Upper lobe of left lung (tissue), 6 donors: ENCODE data around the gene DPP9. TPM values are rescaled to one million over a fixed set of nuclear protein-coding genes. Genes with fewer than 3 reads are reported as not detected.
A peak's percentile ranks its signal among the peaks of the same experiment; 100 is the strongest.

Source experiments
- ATAC-seq, 2 donors: fragments of 200-7000 bp; cut with Tn5 transposase; one replicate each; pipeline ENCODE4 v1.9.1; 2022; ENCODE audit warnings: mild to moderate bottlenecking in 2 of 2, moderate library complexity in 2 of 2; ENCODE audit not compliant: low FRiP score in 2 of 2
- DNase-seq, 2 donors: peaks; one replicate each; pipeline ENCODE4 v3.0.0-alpha.2; 2019 to 2020
- H3K27ac ChIP-seq, 4 donors: fragments of 200-600 bp; sonication (generic); one replicate each; pipeline ENCODE4 v1.5.1; 2016 to 2019
- H3K27me3 ChIP-seq, 4 donors: fragments of 200-600 bp; sonication (generic); one replicate each; pipeline ENCODE4 v1.5.1; 2017 to 2019
- H3K36me3 ChIP-seq, 4 donors: fragments of 200-600 bp; sonication (generic); one replicate each; pipeline ENCODE4 v1.5.1; 2016 to 2019
- H3K4me1 ChIP-seq, 4 donors: fragments of 200-600 bp; sonication (generic); one replicate each; pipeline ENCODE4 v1.5.1; 2018 to 2019
- H3K4me3 ChIP-seq, 4 donors: fragments of 200-600 bp; sonication (generic); one replicate each; pipeline ENCODE4 v1.5.1; 2017 to 2019; ENCODE audit warnings: mild to moderate bottlenecking in 2 of 4, moderate library complexity in 1 of 4
- H3K9me3 ChIP-seq, 4 donors: fragments of 200-600 bp; sonication (generic); one replicate each; pipeline ENCODE4 v1.5.1; 2018 to 2019
- CTCF ChIP-seq, 6 experiments: fragments of 450-650 bp in 4 of 6; fragments of 200-600 bp in 2 of 6; sonication (generic) in 2 of 6; IDR thresholded peaks; one replicate each; pipeline ENCODE4 v1.5.1; 2016 to 2019; ENCODE audit warnings: antibody characterized with exemption in 6 of 6
- EP300 ChIP-seq, 4 donors: sonication (generic); formaldehyde crosslinking; IDR thresholded peaks; one replicate each; pipeline ENCODE4 v1.5.1; 2017; ENCODE audit warnings: antibody characterized with exemption in 4 of 4, control low read depth in 2 of 4
- POLR2A ChIP-seq, 4 donors: fragments of 450-650 bp; IDR thresholded peaks; one replicate each; pipeline ENCODE4 v1.5.1; 2016 to 2017; ENCODE audit warnings: antibody characterized with exemption in 4 of 4, mild to moderate bottlenecking in 2 of 4
- POLR2AphosphoS5 ChIP-seq, 2 donors: sonication (generic); formaldehyde crosslinking; IDR thresholded peaks; one replicate each; pipeline ENCODE4 v1.5.1; 2017; ENCODE audit warnings: antibody characterized with exemption in 2 of 2
- WGBS, 2 donors: methylation state at CpG; one replicate each; pipeline ENCODE4 v1.1.5; 2017 to 2018; 5-methylcytosine and 5-hydroxymethylcytosine counted together
- total RNA-seq, 6 donors: library from RNA; depleted of rRNA in 4 of 6; stranded (reverse); fragments of >200 nt in 4 of 6; gene quantifications; one replicate each; pipeline versions ENCODE4 v1.1.0 to v1.2.1, GENCODE V29; 2016 to 2021
- donor health status: DM: no; HTN: no; CAD: no; lungs with moderate emphysema.
- donor health status: DM: no; HTN: yes; CAD: no; lungs with severe emphysema.

The DPP9 gene
- total RNA-seq, 6 donors from 2014 or later: 55.1 to 255 (median 89.0) TPM

- TF ChIP-seq POLR2AphosphoS5 (IDR thresholded peaks at IDR 0.05) (no peak), POLR2A (IDR thresholded peaks at IDR 0.05) (no peak), CTCF (IDR thresholded peaks at IDR 0.05) (no peak), EP300 (IDR thresholded peaks at IDR 0.05) (no peak)
- no peaks in the 10 kb centered on the region for H3K27me3 ChIP-seq
- WGBS, 2 donors: 83 to 90% methylated on average over 10 to 26 of the region's 27 CpGs
- peaks cover 0 to 8% (median 0%) of the 10 kb centered on the region in 4 donors for H3K4me1 ChIP-seq
- no peak for DNase-seq
- H3K36me3 ChIP-seq: peaks cover 53 to 95% (median 86%) of the 10 kb centered on the region in 4 donors
- peak overlapping the region in 1 of 4 donors; percentile 71 for H3K27ac ChIP-seq
- no peak for ATAC-seq
- H3K4me3 ChIP-seq: no peak overlapping the region
- no peaks in the 10 kb centered on the region for H3K9me3 ChIP-seq
These were observed 31.2 kb downstream of the DPP9 start for GRCh38 chr19:4692251-4693077.

GRCh38 chr19:4691373-4691772 is 32.3 kb downstream of the DPP9 start:
- 72 to 88% methylated on average over 9 of the region's 9 CpGs for WGBS, 2 donors

GRCh38 chr19:4690361-4690760 is 33.3 kb downstream of the DPP9 start:
- H3K36me3 ChIP-seq: peaks cover 49 to 95% (median 87%) of the 10 kb centered on the region in 4 donors

More at GRCh38 chr19:4691373-4691772, 32.3 kb downstream of the DPP9 start:
- H3K4me1 ChIP-seq: peaks cover 0 to 8% (median 0%) of the 10 kb centered on the region in 4 donors
- H3K4me3 ChIP-seq: no peak overlapping the region
- TF ChIP-seq EP300 (IDR thresholded peaks at IDR 0.05) (no peak), CTCF (IDR thresholded peaks at IDR 0.05) (no peak), POLR2A (IDR thresholded peaks at IDR 0.05) (no peak), POLR2AphosphoS5 (IDR thresholded peaks at IDR 0.05) (no peak)
- ATAC-seq: peak in 1 of 2 donors; percentile 38
- H3K9me3 ChIP-seq: no peaks in the 10 kb centered on the region
- peak overlapping the region in 2 of 4 donors; percentile 42 to 71 for H3K27ac ChIP-seq
- no peak for DNase-seq
- peaks cover 50 to 95% (median 87%) of the 10 kb centered on the region in 4 donors for H3K36me3 ChIP-seq
- H3K27me3 ChIP-seq: no peaks in the 10 kb centered on the region

GRCh38 chr19:4689403-4689802 is 34.2 kb downstream of the DPP9 start:
- no peak for TF ChIP-seq POLR2AphosphoS5 (IDR thresholded peaks at IDR 0.05)
- H3K4me1 ChIP-seq: peaks cover 0 to 8% (median 0%) of the 10 kb centered on the region in 4 donors
- no peaks in the 10 kb centered on the region for H3K27me3 ChIP-seq
- DNase-seq (peak in 1 of 2 donors; percentile 77), ATAC-seq (no peak)
- peaks cover 47 to 95% (median 87%) of the 10 kb centered on the region in 4 donors for H3K36me3 ChIP-seq
- H3K9me3 ChIP-seq: no peaks in the 10 kb centered on the region
- WGBS, 2 donors: 97 to 99% methylated on average over 15 to 18 of the region's 19 CpGs
- H3K27ac ChIP-seq: no peak overlapping the region
- H3K4me3 ChIP-seq: no peak overlapping the region

More at GRCh38 chr19:4690361-4690760, 33.3 kb downstream of the DPP9 start:
- Histone ChIP-seq H3K4me3 (no peak overlapping the region), H3K27me3 (no peaks in the 10 kb centered on the region), H3K27ac (peak overlapping the region in 2 of 4 donors; percentile 42 to 70), H3K4me1 (peaks cover 0 to 8% (median 0%) of the 10 kb centered on the region in 4 donors), H3K9me3 (no peaks in the 10 kb centered on the region)
- TF ChIP-seq CTCF (IDR thresholded peaks at IDR 0.05) (peak in 1 of 6 experiments; percentile 8), POLR2A (IDR thresholded peaks at IDR 0.05) (no peak)
- ATAC-seq: no peak
- 81 to 83% methylated on average over 13 of the region's 13 CpGs for WGBS, 2 donors
- no peak for DNase-seq

GRCh38 chr19:4688587-4688986 is 35.1 kb downstream of the DPP9 start:
- 93 to 98% methylated on average over 23 to 26 of the region's 26 CpGs for WGBS, 2 donors

More at GRCh38 chr19:4688587-4688986, 35.1 kb downstream of the DPP9 start:
- H3K4me3 ChIP-seq: no peak overlapping the region
- no peaks in the 10 kb centered on the region for H3K27me3 ChIP-seq
- ATAC-seq (no peak), DNase-seq (peak in 1 of 2 donors; percentile 84)
- peaks cover 48 to 95% (median 85%) of the 10 kb centered on the region in 4 donors for H3K36me3 ChIP-seq
- no peak overlapping the region for H3K27ac ChIP-seq
- peaks cover 0 to 8% (median 0%) of the 10 kb centered on the region in 4 donors for H3K4me1 ChIP-seq
- no peaks in the 10 kb centered on the region for H3K9me3 ChIP-seq
- TF ChIP-seq POLR2AphosphoS5 (IDR thresholded peaks at IDR 0.05): no peak
- TF ChIP-seq POLR2A (IDR thresholded peaks at IDR 0.05): no peak
- TF ChIP-seq EP300 (IDR thresholded peaks at IDR 0.05): no peak
- no peak for TF ChIP-seq CTCF (IDR thresholded peaks at IDR 0.05)
